ENCODE data around the gene ZPR1. TPM values are rescaled to one million over a fixed set of nuclear protein-coding genes. Genes with fewer than 3 reads are reported as not detected.
A peak's percentile ranks its signal among the peaks of the same experiment; 100 is the strongest.

The ZPR1 gene
- total RNA-seq, 6 experiments from 2014 or later, result 17.9 to 86.6 (median 30.2) TPM

GRCh38 chr11:116736763-116737162 is 51.1 kb downstream of the ZPR1 start:
- Histone ChIP-seq H3K4me1 (peaks cover 0 to 3% (median 0%) of the 10 kb centered on the region in 4 donors), H3K36me3 (no peaks in the 10 kb centered on the region), H3K9me3 (no peaks in the 10 kb centered on the region), H3K27me3 (no peaks in the 10 kb centered on the region), H3K4me3 (no peak overlapping the region), H3K27ac (no peak overlapping the region)
- 82% methylated on average over 3 of the region's 3 CpGs for WGBS (ENCODE audit: insufficient coverage, low coverage, low lambda C conversion rate, missing lambda C conversion rate)
- no peak for DNase-seq
- intact Hi-C loops (cut with DNase I), result no loop called here
- peak in 1 of 4 donors; percentile 27 for ATAC-seq
- peak in 1 of 4 donors; percentile 5 for TF ChIP-seq CTCF (IDR thresholded peaks at IDR 0.05)
- TF ChIP-seq POLR2A (IDR thresholded peaks at IDR 0.05), result no peak

DNA sequence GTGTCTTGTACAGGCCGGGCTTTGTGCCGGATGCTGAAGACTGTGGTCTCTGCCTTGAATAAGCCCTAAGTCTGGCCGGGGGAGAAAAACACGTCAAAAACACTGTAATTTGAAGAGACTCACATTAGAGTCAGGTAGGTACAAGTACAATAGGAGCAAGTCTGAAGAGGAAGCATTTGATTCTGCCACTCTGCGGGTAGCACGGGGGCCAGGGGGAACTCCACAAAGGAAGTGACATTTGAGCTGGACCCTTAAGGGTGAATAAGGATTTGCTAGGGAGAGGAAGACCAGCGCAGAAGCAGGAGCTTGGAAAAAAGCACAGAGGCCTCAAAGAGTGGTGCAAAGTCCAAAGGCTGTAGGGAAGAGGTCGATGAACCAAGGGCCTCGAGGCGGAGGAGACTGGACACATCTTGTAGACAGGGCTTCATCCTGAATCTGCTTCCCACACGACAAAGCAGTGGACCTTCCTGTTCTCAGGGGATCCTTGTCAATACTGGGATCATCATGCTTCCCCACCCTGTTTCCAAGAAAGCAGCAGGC is 53.8 kb downstream of the ZPR1 start:
- no peak overlapping the region for H3K27ac ChIP-seq
- no peaks in the 10 kb centered on the region for H3K27me3 ChIP-seq
- ATAC-seq (peak in 3 of 4 donors; percentile 11 to 60 (median 21)), DNase-seq (no peak)
- no peak overlapping the region for H3K4me3 ChIP-seq
- TF ChIP-seq CTCF (IDR thresholded peaks at IDR 0.05), result no peak
- TF ChIP-seq POLR2A (IDR thresholded peaks at IDR 0.05), result no peak
- peaks cover 0 to 3% (median 0%) of the 10 kb centered on the region in 4 donors for H3K4me1 ChIP-seq
- H3K36me3 ChIP-seq, result no peaks in the 10 kb centered on the region
- 67% methylated on average over 11 of the region's 11 CpGs for whole genome bisulfite sequencing (ENCODE audit: insufficient coverage, low coverage, low lambda C conversion rate, missing lambda C conversion rate)
- intact Hi-C loops (cut with DNase I), result no loop called here
- no peaks in the 10 kb centered on the region for H3K9me3 ChIP-seq

GRCh38 chr11:116733043-116733755 is 54.6 kb downstream of the ZPR1 start:
- TF ChIP-seq CTCF (IDR thresholded peaks at IDR 0.05) (no peak), POLR2A (IDR thresholded peaks at IDR 0.05) (no peak)
- Histone ChIP-seq H3K27me3 (no peaks in the 10 kb centered on the region), H3K36me3 (no peaks in the 10 kb centered on the region), H3K4me1 (peaks cover 0 to 3% (median 0%) of the 10 kb centered on the region in 4 donors), H3K27ac (no peak overlapping the region), H3K9me3 (no peaks in the 10 kb centered on the region), H3K4me3 (no peak overlapping the region)
- intact Hi-C loops (cut with DNase I), result no loop called here
- no peak for DNase-seq
- WGBS (ENCODE audit: insufficient coverage, low coverage, low lambda C conversion rate, missing lambda C conversion rate), result 53% methylated on average over 9 of the region's 10 CpGs
- no peak for ATAC-seq

DNA sequence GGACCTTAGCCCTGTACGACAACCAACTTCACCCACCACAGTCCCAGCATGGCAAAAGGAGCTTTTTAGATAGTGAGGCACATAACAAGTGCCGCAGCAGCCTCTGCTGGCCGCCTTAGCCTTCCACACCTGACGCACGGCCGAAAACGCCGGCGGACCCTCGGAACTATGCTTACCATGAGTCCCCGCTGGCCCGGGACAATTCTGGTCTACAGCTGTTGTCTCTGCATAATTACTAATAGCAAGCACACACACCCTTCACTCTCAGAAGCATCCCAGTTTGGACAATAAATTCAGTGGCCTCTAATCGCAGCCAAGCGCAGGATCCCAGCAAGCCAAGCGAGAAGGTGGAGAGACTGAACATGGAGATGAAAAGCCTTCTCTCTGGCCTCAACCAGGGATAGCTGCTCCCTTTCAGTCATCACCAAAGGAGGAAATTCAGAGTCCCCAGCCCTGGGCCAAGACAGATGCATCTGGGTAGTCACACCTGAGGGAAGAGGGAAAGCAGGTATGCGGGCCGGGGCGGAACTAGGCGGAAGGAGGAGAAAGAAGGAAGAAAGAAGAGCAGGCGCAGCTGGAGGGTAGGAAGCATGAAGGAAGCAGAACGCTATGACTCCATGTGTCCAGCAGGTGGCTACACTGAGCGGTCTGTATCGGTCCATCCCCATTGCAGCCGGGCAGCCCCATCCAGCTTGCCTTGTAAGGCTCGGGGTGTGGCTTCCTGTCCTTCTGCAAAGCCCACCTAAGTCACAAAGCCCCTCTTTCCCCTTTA is 55.4 kb downstream of the ZPR1 start:
- DNase-seq, result peak; percentile 57 to 67 (median 62)
- Histone ChIP-seq H3K27ac (no peak overlapping the region), H3K4me1 (peaks cover 0 to 3% (median 0%) of the 10 kb centered on the region in 4 donors), H3K9me3 (no peaks in the 10 kb centered on the region), H3K36me3 (no peaks in the 10 kb centered on the region), H3K27me3 (no peaks in the 10 kb centered on the region), H3K4me3 (no peak overlapping the region)
- 3% methylated on average over 12 of the region's 25 CpGs for WGBS (ENCODE audit: insufficient coverage, low coverage, low lambda C conversion rate, missing lambda C conversion rate)
- TF ChIP-seq POLR2A (IDR thresholded peaks at IDR 0.05), result no peak
- peak; percentile 67 to 83 (median 80) for TF ChIP-seq CTCF (IDR thresholded peaks at IDR 0.05)
- ATAC-seq, result peak; percentile 89 to 94 (median 90)
- intact Hi-C loops (cut with DNase I), result no loop called here
